ENCODE data around the gene OR1A2.
"Not testable (repeated sequence)": the region's sequence is repeated elsewhere in the genome, so short reads cannot be mapped to it uniquely, and the experiment has no call there.

The OR1A2 gene

DNA sequence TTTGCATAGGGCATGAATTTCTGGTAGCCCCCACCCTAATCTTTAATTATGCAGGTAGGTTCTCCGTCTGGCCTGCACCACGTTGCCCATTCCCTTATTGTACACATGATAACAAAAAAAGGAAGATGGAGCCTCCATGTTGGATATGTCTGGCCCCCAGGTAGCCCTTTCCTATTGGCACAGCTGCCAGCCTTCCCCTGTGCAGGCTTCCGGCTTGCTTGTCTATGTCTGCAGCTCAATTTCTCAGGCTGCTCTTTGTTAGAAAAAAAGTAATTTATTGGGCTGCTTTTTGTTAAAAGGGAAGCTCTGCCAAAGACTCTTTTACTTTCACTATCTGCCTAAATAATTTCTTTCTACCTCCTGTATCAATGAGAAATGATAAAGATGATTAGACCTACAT is 15.7 kb downstream of the OR1A2 start:
- Mint-ChIP-seq H3K9me3 (peaks cover 7% of the 10 kb centered on the region), H3K27ac (no peak overlapping the region), H3K36me3 (ENCODE audit: low read depth) (no peaks in the 10 kb centered on the region), H3K4me3 (no peak overlapping the region), H3K4me1 (no peaks in the 10 kb centered on the region), H3K27me3 (ENCODE audit: low read depth) (peaks cover 8% of the 10 kb centered on the region)
- TF ChIP-seq, protein P1, sequence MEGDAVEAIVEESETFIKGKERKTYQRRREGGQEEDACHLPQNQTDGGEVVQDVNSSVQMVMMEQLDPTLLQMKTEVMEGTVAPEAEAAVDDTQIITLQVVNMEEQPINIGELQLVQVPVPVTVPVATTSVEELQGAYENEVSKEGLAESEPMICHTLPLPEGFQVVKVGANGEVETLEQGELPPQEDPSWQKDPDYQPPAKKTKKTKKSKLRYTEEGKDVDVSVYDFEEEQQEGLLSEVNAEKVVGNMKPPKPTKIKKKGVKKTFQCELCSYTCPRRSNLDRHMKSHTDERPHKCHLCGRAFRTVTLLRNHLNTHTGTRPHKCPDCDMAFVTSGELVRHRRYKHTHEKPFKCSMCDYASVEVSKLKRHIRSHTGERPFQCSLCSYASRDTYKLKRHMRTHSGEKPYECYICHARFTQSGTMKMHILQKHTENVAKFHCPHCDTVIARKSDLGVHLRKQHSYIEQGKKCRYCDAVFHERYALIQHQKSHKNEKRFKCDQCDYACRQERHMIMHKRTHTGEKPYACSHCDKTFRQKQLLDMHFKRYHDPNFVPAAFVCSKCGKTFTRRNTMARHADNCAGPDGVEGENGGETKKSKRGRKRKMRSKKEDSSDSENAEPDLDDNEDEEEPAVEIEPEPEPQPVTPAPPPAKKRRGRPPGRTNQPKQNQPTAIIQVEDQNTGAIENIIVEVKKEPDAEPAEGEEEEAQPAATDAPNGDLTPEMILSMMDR (IDR thresholded peaks at IDR 0.05; ENCODE audit: unreplicated experiment in 3 of 3): no peak

DNA sequence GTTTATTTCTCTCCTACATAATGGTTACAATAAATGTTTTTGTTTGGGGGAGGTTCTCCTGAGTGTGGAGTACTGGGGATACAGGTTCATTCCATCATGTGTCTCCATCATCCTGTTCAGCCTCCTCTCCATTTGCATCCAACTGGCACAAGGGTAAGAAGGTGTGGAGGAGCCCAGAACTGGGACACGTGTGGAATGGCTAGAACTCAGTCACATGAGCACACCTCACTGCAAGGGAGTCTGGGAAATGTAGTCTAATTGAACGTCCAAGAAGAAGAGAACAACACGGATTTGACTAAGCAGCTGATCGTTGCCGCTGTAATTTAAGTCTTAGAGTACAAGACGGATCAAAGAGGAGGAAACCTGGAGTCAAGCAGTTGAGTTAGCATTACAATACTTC is 16.3 kb downstream of the OR1A2 start:
- H3K9me3 Mint-ChIP-seq: peaks cover 12% of the 10 kb centered on the region
- H3K27me3 Mint-ChIP-seq (ENCODE audit: low read depth): peaks cover 8% of the 10 kb centered on the region
- no peaks in the 10 kb centered on the region for H3K36me3 Mint-ChIP-seq (ENCODE audit: low read depth)
- H3K4me3 Mint-ChIP-seq: no peak overlapping the region
- no peaks in the 10 kb centered on the region for H3K4me1 Mint-ChIP-seq
- no peak overlapping the region for H3K27ac Mint-ChIP-seq
- TF ChIP-seq, protein P1 (IDR thresholded peaks at IDR 0.05; ENCODE audit: unreplicated experiment in 3 of 3): no peak

DNA sequence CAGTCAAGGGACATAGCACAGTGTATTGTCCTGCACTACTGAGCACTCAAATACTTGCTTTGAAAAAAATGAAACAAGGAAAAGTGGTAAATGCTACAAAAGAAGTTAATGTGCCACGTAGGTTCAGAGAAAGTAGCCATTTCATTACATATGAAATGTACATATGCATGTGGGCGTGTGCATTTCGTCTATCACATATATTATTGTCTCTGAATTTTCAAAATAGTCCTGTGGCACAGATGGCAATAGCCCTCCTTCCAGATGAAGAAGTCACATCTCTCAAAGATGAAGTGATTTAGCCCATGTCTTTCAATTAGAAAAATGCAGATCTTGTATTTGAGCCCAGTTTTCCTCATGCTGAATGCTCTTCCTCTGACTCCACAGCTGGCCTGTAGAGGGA is 22.7 kb downstream of the OR1A2 start:
- H3K27ac Mint-ChIP-seq; H3K36me3 Mint-ChIP-seq (ENCODE audit: low read depth); H3K27me3 Mint-ChIP-seq (ENCODE audit: low read depth); H3K4me1 Mint-ChIP-seq; H3K4me3 Mint-ChIP-seq: not testable (repeated sequence)
- H3K9me3 Mint-ChIP-seq: peaks cover 10% of the 10 kb centered on the region

DNA sequence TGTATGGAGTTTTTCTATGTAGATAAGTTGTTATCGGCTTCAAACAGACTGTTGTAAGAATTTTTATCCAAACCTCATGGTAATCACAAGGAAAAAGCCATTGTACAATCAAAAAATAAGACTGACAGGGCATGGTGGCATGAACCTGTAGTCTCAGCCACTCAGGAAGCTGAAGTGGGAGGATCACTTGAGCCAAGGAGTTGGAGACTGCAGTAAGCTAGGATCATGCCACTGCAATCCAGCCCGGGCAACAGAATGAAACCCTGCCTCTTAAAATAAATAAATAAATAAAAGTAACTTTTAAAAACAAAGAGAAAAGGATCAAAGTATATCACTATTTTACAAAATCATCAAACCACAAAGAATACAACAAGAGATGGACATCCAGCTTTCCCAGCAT is 24.5 kb downstream of the OR1A2 start:
- Mint-ChIP-seq H3K36me3 (ENCODE audit: low read depth) (no peaks in the 10 kb centered on the region), H3K4me3 (no peak overlapping the region), H3K9me3 (peaks cover 10% of the 10 kb centered on the region), H3K27ac (no peak overlapping the region), H3K4me1 (no peaks in the 10 kb centered on the region), H3K27me3 (ENCODE audit: low read depth) (no peaks in the 10 kb centered on the region)
- TF ChIP-seq, protein P1 (IDR thresholded peaks at IDR 0.05; ENCODE audit: unreplicated experiment in 3 of 3): no peak

DNA sequence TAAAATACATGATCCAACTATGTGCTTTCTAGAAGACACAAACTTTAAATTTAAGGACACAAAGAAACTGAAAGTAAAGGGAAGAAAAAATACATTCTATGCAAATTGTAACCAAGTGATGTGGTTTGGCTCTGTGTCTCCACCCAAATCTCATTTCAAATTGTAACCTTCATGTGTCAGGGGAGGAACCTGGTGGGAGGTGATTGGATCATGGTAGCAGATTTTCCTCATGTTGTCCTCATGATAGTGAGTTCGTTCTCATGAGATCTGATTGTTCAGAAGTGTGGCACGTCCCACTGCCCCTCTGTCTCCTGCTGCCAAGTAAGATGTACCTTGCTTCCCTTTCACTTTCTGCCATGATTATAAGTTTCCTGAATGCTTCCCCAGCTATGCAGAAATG is 25.2 kb downstream of the OR1A2 start:
- TF ChIP-seq, protein P1 (IDR thresholded peaks at IDR 0.05; ENCODE audit: unreplicated experiment in 3 of 3): no peak
- peaks cover 14% of the 10 kb centered on the region for H3K9me3 Mint-ChIP-seq
- H3K4me3 Mint-ChIP-seq: no peak overlapping the region
- no peak overlapping the region for H3K27ac Mint-ChIP-seq
- H3K4me1 Mint-ChIP-seq: no peaks in the 10 kb centered on the region
- no peaks in the 10 kb centered on the region for H3K36me3 Mint-ChIP-seq (ENCODE audit: low read depth)
- H3K27me3 Mint-ChIP-seq (ENCODE audit: low read depth): no peaks in the 10 kb centered on the region

DNA sequence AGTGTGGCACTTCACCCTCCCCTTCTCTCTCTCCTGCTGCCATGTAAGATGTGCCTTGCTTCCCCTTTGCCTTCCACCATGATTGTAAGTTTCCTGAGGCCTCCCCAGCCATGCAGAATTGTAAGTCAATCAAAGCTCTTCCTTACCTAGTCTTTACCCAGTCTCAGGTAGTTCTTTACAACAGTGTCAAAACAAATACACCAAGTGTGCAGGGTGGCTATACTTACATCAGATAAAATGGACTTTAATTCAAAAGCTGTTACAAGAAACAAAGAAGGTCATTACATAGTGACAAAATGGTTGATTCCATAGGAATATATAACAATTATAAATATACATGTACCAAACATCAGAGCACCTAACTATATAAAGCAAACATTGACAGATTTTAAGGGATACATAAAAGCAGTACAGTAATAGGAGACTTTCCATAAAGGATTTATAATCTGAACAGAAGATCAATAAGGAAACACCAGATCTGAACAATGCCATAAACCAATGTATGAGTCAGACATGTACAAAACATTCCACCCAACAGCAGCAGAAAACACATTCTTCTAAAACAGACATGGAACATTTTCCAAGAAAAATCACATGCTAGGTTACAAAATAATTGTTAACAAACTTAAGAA is 27.5 kb downstream of the OR1A2 start:
- H3K4me1 Mint-ChIP-seq; H3K27me3 Mint-ChIP-seq (ENCODE audit: low read depth); H3K27ac Mint-ChIP-seq; H3K36me3 Mint-ChIP-seq (ENCODE audit: low read depth); H3K4me3 Mint-ChIP-seq: not testable (repeated sequence)
- H3K9me3 Mint-ChIP-seq: peaks cover 11% of the 10 kb centered on the region

DNA sequence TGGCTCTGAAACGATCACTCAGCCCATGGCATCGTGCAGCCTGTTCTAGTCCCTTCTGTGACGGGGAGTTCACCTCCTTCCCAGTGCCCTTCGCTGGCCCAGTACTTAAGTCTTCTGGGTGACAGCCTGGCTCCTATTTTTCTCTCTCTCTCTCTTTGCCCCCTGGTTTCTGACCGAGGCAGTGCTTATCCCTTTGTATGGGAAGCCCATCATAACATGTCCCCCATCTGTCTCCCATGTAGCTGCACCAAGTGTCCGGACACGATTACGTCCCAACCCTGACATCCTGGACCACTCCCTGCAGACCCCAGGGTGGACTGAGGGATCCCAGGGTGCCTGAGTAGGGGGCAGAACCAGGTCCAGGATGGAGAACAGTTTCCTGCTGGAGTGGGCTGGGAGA is 35.0 kb downstream of the OR1A2 start:
- H3K27ac Mint-ChIP-seq; H3K4me3 Mint-ChIP-seq; H3K27me3 Mint-ChIP-seq (ENCODE audit: low read depth); H3K9me3 Mint-ChIP-seq; H3K36me3 Mint-ChIP-seq (ENCODE audit: low read depth); H3K4me1 Mint-ChIP-seq: not testable (repeated sequence)

DNA sequence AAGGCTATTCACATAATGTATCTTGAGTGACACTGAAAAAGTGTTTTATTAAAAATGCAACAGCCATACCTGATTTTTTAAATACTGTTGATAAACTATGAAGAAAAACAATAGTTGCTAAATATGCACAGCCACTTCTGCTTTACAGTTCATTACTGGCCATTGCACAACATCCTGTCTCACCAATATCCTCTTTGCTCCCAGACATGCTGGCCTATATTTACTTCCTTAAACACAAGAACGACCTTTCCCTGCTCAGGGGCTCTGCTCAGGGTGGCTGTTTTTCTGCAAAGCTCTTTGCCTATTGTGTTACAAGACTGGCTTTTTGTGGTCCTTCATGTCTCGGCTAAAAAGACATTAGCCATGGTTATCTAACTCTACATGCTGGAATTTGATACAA is 41.4 kb downstream of the OR1A2 start:
- not testable (repeated sequence) for H3K36me3 Mint-ChIP-seq (ENCODE audit: low read depth); H3K4me1 Mint-ChIP-seq; H3K4me3 Mint-ChIP-seq; H3K27ac Mint-ChIP-seq; H3K27me3 Mint-ChIP-seq (ENCODE audit: low read depth); H3K9me3 Mint-ChIP-seq

DNA sequence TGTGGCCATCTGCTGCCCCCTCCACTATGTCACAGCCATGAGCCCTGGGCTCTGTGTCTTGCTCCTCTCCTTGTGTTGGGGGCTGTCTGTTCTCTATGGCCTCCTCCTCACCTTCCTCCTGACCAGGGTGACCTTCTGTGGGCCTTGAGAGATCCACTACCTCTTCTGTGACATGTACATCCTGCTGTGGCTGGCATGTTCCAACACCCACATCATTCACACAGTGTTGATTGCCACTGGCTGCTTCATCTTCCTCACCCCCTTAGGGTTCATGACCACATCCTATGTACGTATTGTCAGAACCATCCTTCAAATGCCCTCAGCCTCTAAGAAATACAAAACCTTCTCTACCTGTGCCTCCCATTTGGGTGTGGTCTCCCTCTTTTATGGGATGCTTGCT is 43.7 kb downstream of the OR1A2 start:
- H3K9me3 Mint-ChIP-seq; H3K4me3 Mint-ChIP-seq; H3K4me1 Mint-ChIP-seq; H3K27ac Mint-ChIP-seq; H3K27me3 Mint-ChIP-seq (ENCODE audit: low read depth); H3K36me3 Mint-ChIP-seq (ENCODE audit: low read depth): not testable (repeated sequence)

DNA sequence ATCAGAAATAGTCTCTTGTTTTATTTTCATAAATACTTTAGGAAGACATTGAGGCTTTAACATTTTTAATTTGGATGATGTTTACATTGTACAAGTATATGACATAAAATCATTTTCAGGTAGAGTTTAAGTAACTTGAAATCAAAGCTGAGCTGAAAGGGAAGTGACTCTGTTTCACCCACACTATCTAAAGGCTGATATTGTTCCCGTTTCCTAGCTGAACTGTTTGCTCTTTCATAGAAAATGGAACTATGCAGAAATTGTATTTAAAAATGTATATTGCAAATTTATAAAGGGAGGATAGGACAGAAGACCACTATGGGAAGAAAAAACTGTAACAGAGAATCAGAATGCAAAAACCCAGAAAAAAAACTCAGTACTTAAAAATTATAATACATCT is 47.5 kb downstream of the OR1A2 start:
- H3K27me3 Mint-ChIP-seq (ENCODE audit: low read depth); H3K36me3 Mint-ChIP-seq (ENCODE audit: low read depth); H3K9me3 Mint-ChIP-seq; H3K4me1 Mint-ChIP-seq; H3K4me3 Mint-ChIP-seq; H3K27ac Mint-ChIP-seq: not testable (repeated sequence)
